CMK (cell line): ENCODE measurements around the gene TEX19.

Source experiments
- DNase-seq: peaks from one replicate; pipeline ENCODE4 v3.0.0-alpha.2; 2010; ENCODE audit warnings: low read depth

Gene TEX19

DNA sequence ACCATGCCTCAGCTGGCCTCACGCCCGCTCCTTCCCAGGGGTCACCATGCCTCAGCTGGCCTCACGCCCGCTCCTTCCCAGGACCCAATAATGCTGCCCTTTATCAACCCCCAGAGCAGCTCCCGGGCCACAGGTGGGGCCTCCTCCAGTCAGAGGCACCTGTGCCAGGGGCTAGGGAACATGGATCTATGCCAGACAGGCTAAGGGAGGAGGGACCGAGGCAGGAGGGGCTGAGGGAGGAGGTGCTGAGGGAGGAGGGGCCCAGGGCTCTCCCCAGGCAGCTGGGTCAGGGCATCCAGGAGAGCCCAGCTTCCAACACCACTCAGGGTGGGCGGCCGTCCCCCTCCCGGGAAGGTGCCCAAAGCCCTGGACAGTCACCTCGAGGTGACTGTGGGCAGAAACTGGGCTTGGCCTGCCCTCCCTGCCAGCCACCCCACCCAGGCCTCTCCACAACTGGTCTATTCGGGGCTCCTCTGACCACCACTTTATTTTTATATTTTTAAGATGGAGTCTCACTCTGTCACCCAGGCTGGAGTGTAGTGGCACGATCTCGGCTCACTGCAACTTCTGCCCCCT, 31.9 kb downstream of the TEX19 start:
- no peak for DNase-seq

GRCh38 chr17:82391496-82392066, 32.5 kb downstream of the TEX19 start:
- DNase-seq, result no peak

DNA sequence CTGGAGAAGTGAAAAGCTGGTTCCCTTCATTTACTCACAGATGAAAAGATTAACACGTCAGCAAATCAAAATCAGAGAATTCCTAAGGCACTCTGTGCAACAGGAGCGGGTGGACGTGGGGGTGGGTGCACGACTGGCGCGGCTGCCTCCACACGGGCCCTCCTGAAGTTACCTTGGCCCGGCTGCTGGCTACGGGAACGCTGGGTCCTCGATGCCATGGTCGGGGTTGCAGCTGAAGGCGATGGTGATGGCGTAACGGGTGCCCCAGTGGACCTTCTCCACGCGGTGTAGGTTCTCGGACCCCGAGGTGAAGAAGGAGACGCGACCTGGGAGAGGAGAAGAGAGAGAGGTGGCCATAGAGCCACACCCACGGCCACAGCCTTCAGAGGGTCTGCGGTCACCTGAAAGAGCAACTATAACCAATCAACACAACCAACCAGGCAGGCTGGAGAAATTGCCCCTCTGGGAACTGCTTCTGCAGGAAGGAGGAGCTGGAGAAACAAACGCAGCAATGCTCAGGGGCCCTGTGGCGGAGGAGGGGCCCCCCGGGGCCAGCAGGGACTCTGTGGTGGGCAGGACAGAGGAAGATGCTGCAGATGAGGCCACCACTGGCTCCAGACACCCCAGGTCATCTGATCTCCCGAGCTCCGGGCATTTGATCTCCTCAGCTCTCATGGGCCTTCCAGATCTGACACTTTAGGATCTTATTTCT, 33.3 kb downstream of the TEX19 start:
- DNase-seq, result no peak

DNA sequence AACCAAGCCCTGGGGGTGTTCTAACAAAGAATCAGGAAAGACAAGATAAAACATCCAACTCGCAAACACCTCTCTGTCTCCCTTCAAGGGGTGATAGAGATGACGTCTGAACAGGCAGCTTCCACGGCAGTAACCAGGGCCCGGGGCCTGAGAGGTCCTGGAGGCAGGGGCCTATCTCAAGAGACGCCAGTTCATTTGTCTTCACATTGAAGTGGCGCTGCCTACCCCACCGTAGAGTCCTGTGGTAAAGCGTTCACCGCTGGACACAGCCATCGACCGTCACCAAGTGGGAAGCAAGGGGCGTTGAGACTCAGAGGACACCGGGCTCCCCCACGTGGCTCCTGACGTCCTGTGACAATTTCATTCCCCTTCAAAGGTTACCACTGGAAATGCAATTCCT, 33.9 kb downstream of the TEX19 start:
- no peak for DNase-seq

- no peak for DNase-seq
Observed at GRCh38 chr17:82394278-82394677, 35.2 kb downstream of the TEX19 start.

- no peak for DNase-seq
Observed at GRCh38 chr17:82396601-82397435, 37.8 kb downstream of the TEX19 start.

DNA sequence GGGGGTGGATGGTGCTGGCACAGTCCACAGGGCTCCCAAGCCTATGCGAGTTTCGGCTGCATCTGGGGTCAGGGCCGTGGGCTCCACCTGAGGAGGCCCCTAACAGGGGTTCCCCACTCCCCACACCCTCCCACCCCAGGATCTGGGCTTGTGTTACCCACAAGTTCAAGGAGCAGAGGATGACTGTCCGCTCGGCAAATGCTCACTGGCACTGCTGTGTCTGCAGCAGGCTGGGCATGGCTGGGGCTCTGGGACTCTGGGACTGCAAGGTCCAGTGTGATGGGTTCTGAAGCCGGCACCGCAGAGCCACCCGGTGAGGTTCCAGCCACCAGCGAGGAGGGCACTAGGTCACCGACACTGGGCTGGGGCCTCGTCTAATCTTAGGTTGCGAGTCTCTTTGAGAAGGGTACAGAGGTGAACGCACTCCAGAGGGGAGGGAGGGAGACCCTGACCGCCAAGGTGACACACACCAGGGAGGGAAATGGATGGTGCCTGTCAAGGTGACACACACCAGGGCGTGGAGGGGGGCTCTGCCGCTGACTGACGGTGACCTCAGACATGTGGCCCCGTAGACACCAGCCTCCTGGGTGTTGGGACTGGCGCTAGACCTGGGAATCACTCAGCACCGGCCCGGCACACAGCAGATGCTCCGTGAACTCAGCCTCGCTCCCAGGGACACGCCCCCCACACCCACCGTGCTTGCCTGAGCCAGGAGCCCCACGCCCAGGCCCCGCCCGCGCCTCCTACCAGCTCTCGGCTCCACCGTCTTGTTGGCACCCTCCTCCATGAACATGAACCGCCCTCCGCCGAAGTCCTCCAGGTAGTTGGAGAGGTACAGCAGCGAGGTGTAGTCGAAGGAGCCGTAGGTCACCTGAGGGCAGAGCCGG, 38.6 kb downstream of the TEX19 start:
- DNase-seq, result no peak

DNA sequence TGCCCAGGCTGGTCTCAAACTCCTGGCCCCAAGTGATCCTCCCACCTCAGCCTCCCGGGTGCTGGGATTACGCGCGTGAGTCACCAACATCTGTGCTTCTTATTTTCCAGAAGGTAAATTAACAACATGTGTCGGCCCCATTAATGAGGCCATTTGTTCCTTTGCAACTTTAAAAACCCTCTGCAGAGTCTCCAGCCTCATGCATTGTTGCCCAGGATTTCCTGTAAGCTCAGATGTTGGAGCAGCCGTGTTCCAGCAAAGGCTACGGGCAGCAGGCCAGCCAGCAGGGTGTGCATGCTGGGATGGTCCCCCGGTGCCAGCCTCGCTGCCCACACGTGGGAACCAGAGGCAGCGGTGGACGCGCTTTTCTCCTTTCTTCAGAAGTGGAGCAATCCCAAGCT, 40.0 kb downstream of the TEX19 start:
- DNase-seq, result no peak

DNA sequence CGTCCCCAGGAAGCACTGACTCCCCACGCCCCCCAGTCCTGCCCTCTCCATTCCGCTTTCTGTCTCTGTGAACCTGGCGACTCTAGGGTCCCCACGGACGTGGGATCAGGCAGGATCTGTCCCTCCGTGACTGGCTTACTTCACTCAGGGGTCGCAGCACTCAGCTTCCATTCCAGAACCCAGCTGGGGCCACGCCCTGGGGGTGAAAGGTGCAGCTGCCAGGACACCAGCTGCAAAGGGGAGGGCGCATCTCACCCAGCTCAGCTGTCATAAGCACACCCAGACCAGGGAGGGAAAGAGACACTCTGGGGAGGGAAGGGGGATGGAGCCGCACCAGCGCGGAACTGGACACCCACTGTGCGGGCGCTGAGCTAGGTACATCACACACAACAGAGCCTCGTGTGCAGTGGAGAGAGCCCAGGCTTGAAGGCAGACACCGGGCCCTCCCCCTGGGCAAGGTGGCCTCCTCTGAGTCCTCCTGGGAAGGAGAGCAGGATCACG, 40.6 kb downstream of the TEX19 start:
- DNase-seq, result no peak

DNA sequence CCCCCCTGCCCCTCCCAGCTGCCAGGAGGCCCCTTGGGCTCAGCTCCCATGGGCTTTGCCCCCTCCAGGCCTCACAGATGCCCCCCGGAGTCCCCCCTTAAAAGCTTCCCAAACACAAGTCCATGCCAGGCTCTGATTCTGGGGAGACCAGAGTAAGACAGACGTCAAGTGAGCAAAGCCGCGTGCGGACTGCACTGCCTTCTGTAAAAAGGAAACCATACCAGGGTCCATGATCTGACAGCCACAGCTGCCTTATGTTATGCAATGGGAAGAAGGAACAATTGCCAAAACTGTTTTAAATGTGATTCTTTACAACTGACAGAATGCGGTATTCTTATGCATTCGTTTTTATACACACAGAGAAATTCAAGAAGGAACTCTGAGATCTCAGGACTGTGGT, 41.2 kb downstream of the TEX19 start:
- no peak for DNase-seq

DNA sequence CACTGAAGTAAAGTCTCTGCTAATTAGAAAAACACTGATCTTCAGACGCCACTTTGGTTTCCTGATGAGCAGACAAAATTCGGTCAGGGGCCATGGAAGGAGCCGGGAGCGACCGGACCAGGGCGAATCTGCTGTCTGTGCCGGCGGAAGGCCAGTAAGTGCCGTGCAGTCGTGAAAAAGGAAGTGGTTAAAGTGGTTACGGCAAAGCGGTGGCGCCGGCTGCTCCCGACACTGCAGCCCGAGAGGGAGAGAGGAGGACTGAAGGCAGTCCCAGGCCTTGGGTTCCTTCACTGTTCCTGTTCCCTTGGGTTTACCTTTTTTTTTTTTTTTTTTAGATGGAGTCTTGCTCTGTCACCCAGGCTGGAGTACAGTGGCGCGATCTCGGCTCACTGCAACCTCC, 41.8 kb downstream of the TEX19 start:
- DNase-seq, result peak; percentile 85

DNA sequence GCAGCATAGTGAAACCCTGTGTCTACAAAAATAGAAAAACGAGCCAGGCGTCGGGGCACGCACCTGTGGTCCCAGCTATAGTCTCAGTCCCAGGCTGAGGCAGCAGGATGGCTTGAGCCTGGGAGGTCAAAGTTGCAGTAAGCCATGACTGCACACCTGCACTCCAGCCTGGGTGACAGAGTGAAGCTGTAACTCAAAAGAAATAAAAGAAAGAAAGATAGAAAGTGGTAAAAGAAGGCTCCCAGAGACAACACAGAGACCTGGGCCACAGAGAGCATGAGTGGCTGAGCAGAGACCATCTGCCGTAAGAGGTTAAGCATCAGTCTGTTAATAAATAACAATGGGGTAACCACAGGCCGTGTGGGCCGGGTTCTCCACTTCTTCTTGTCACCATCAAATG, 43.8 kb downstream of the TEX19 start:
- no peak for DNase-seq

DNA sequence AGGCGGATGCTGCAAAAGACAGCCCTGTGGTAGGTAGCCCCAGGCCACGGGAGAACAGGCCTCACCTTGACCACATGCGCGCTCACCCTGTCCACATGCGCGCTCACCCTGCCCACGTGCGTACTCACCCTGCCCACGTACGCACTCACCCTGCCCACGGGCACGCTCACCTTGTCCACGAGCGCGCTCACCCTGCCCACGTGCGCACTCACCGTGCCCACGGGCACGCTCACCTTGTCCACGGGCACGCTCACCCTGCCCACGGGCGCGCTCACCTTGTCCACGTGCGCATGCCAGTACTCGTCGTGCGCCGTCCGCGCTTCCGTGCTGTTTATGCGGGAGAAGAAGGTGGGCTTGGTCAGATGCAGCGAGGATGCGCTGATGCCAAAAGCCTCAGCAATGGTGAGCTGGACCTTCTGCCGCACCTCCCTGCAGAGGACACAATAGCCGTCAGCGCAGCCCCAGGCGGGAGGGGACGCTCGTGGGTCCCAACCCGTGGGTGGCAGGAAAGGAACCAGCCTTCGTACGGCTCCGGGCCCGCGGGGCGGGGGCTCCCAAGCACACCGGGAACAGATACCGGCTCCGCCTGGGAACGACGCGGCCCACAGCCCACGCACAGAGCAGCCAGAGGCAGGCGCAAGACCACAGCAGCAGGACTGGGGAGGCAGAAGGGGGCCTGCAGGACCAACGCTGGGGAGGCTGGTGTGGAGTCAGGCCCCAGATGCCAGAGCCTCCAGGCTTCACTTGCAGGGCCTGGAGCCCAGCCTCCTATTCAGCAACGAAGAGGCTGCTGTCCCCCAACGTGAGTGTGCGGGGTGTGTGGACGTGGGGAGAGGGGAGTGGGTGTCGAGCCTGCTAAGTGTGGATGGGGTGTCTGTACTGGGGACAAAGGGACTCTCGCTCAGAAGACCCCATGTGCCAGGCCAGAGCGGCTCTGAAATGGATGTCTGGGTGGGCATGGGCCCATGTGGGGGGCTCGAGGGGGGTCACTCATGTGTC, 44.9 kb downstream of the TEX19 start:
- no peak for DNase-seq

DNA sequence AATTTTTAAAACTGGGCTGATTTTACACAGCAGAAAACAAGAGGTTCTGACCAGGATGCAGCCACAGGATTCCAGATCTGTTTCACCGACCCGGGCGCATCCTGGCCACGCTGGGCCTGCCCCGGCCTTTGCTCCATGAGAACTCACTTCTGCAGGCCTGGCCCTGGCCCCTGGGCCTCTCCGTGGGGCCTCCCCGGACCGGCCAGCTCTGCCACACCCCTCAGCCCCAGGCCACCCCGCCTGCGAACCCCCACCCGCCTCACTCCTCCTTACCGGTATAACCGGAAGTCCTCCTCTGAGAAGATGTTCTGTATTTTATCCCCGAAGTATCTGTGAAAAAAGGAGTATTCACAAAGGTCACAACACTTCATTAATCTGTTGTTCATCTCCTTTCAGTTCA, 46.0 kb downstream of the TEX19 start:
- DNase-seq, result no peak

- DNase-seq, result no peak
Observed at GRCh38 chr17:82406131-82406671, 47.2 kb downstream of the TEX19 start.

DNA sequence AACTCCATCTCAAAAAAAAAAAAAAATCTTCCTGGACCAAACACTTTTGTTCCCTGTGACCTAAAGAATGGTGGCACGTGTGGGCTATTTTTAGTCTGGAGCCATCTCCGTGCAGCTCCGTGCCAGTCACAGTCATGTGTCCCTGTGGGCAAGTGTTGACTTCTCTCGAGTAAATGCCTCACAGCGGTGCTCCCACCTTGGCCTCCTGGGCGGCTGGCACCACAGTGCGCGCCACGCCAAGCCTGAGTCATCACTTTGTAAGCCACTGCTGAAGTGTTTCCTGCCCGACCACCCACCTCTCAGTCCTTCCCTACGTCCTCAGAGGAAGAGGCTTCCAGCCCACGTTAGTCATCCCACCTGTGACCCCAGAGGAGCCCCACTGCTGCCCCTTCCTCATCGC, 48.2 kb downstream of the TEX19 start:
- DNase-seq, result no peak

DNA sequence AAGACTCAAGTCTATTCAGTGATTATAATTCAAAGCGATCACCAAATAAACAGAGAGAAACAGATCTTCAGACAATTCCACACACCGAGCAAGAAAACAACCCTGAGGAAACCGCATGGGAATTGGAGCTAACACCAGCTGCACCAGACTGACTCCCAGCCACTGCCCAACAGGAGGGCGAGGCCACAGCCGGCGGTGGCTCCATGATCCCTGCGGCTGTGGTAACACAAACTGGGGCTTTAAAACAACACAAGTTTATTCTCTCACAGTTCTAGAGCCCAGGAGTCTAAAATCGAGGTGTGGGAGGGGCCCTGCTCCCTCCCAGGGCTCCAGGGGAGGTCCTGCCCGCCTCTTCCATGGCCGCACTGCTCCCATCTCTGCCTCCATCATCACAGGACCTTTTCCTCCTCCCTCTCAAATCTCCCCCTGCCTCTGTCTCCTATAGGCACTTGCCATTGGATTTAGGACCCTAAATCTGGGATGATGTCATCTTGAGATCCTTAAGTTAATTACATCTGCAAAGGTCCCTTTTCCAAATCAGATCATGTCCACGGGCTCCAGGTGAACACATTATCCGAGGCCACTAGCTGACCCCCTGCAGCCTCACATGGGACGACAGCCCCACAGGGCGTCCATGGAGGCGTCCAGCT, 49.4 kb downstream of the TEX19 start:
- DNase-seq, result no peak

DNA sequence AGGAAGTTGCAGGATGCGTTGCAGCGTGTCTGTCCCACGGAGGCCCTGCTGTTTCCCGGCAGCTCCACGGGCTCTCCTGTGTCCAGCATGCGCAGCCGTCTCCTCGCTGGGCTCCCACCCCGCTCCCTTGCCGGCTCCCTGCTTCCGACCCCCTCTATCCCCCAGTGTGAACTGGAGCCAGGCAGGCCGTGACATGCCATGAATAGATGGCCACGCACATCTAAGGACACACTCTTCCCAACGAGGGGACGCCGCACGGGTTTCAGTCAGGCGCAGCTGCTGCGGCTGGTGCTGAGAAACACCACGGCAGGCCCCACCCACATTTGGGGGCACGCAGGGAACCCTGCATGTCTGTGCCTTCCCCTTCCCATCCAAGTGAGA, 49.9 kb downstream of the TEX19 start:
- no peak for DNase-seq

DNA sequence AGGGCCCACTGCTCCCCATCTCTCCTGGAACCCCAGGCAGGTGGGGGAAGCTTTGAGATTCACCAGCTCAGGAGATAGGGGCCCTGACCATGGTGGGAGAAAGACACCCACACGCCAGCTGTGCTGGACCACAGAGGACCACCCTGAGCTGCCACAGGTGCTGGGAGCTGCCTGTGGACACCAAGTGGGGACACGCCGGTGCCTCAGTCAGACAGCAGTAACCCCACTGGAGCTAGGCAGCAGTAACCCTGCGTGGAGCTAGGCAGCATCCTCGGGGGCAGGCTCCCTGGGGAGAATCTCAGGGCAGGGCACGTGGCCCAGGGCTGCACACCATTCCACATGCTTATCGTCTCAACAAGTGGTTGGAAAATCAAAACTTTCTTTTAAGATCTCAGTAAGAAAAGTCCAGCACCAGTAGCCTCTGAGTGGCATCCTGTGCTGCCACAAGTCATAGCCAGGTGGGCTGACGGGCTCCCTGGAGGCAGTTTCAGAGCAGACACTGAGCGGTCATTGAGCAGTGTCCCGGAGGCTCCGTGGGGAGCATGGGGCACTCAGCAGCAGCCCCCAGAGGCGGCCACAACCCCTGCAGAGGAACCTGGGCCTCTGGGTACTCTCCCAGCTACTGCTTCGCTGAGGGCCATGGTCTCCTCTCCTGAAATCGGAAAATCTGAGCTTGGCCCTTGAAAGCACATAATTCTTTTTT, 51.1 kb downstream of the TEX19 start:
- DNase-seq, result no peak
